Ovary (tissue), 9 donors: ENCODE results near the gene LRRC37A3. TPM values are rescaled to one million over a fixed set of nuclear protein-coding genes. Genes with fewer than 3 reads are reported as not detected.
"Not testable (repeated sequence)": the region's sequence is repeated elsewhere in the genome, so short reads cannot be mapped to it uniquely, and the experiment has no call there.

Experiments
- DNase-seq, 5 donors: peaks; one replicate each; pipeline ENCODE4 v3.0.0-alpha.2; 2019 to 2020
- H3K27ac ChIP-seq, 2 donors: fragments of 200-600 bp; one replicate each; pipeline versions ENCODE4 v1.5.1 to v1.8.0; 2019 to 2022
- H3K27me3 ChIP-seq: fragments of 200-600 bp; one replicate; pipeline ENCODE4 v1.8.0; 2022
- H3K36me3 ChIP-seq: fragments of 200-600 bp; sonication (generic); one replicate; pipeline ENCODE4 v1.5.1; 2019
- H3K4me1 ChIP-seq: one replicate; pipeline ENCODE4 v1.8.1; 2013; ENCODE audit warnings: mild to moderate bottlenecking, moderate library complexity; ENCODE audit not compliant: insufficient read depth
- H3K4me3 ChIP-seq: fragments of 200-600 bp; sonication (generic); one replicate; pipeline ENCODE4 v1.5.1; 2017
- H3K9me3 ChIP-seq, 2 donors: fragments of 200-600 bp in 1 of 2; sonication (generic) in 1 of 2; one replicate each; pipeline versions ENCODE4 v1.5.1 to v1.8.1; 2013 to 2019; ENCODE audit warnings: mild to moderate bottlenecking in 1 of 2, moderate library complexity in 1 of 2
- POLR2A ChIP-seq: fragments of 450-650 bp; IDR thresholded peaks from one replicate; pipeline ENCODE4 v1.6.1; 2017; ENCODE audit warnings: antibody characterized with exemption, mild to moderate bottlenecking, moderate library complexity
- WGBS, 3 donors: extraction: QIAGEN DNeasy Blood & Tissue Kit in 1 of 3; methylation state at CpG; one replicate each; pipeline versions ENCODE4 v1.1.5 to v1.1.7; 2013 to 2017; 5-methylcytosine and 5-hydroxymethylcytosine counted together
- intact Hi-C, 4 donors: fragments of 100-400 bp; cut with DNase I; formaldehyde crosslinking; loops; one replicate each; pipeline versions ENCODE4 v1.11.0 to v1.15.1; 2022 to 2023
- polyA plus RNA-seq, 2 donors: library from polyadenylated mRNA; stranded (reverse); fragments of 200-250 nt in 1 of 2; fragments of 350-450 nt in 1 of 2; fragmentation: Illumina TruSeq in 1 of 2; extraction: RNeasy Lipid Tissue Mini Kit (QIAGEN cat#74804) in 1 of 2; gene quantifications; one replicate each; pipeline ENCODE4 v1.2.3, GENCODE V29; 2013 to 2014
- total RNA-seq, 7 donors: library from RNA; depleted of rRNA in 2 of 7; stranded (reverse); fragments of >200 nt in 2 of 7; fragmentation: NEBNext Ultra II Directional in 3 of 7; extraction: Animal tissue kit (Norgen Biotek cat#: 25700) in 3 of 7; gene quantifications; one replicate each; pipeline versions ENCODE4 v1.1.0 to v1.2.4, GENCODE V29; 2016 to 2023
- donor health status: DM: no; HTN: no; CAD: no; lungs with moderate emphysema.
- donor health status: DM: no; HTN: no; CAD: no.
- donor health status: Bipolar disorder and iron deficiency.
- donor health status: DM: yes; HTN: yes; CAD: no.
- donor health status: DM: no; HTN: no; CAD: no.
- donor health status: DM: yes; HTN: yes; CAD: no.

Gene LRRC37A3
- total and polyA plus RNA-seq, 9 donors, result 2.5 to 23.4 (median 10.8) TPM

DNA sequence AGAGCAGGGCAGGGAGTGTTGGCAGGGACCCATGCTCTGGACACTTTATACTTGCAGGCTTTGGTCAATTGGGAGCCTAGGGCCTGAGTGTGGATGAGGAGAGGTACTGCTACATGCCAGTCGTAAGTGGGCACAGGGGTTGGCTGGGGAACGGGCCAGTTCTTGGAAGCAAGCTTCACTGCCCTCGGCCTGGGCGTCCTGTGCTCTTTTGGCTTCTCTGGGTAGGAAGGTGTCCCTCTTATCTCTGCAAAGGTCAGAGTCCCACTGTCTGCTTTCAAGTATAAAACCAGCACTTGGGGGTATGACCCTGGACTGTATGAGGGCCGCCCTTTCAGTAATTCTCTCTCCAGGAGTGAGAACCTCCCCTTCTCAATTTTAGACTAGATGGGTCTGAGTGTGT lies 80.8 kb downstream of the LRRC37A3 start:
- H3K4me3 ChIP-seq, intact Hi-C loops, H3K4me1 ChIP-seq, H3K27me3 ChIP-seq, H3K36me3 ChIP-seq, DNase-seq, H3K9me3 ChIP-seq, H3K27ac ChIP-seq: not testable (repeated sequence)
- WGBS, 3 donors, result 84 to 89% (median 87%) methylated on average over 5 of the region's 5 CpGs

DNA sequence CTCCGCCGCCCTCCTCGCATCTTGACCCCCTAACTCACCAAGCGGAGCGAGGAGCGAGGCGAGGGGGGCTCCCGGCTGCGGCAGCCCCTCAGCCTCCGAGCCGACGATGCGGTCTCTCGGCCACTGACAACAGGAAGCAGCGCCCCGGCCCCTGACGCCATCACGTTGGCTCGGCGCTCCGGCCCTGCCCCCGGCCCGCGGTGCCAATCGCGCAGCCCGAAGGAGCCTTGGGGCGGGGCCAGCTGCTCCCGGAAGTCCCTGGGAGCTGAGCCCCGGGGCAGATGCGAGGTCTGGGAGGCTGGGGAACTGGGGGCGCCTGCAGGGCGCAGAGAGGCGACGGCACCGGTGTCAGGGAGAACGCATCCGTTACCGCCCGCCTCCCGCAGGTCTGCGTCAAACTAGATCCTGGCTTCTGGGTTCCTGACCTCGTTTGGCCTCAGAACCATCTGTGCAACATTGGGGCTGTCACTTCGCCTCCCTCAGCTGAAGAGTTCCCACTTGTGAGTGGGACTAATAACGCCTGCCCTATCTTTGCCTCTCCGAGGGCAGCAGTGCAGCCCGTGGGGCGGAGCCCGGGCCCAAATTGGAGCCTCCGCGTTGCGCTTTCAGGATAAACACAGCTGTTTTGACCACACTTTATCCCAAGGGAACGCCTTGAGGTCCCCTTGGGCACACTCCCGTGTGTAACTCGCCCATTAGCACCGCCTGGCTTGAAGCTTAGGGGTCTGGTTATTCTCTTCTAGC lies 82.1 kb downstream of the LRRC37A3 start:
- peak; percentile 83 to 93 (median 86) for DNase-seq
- H3K4me1 ChIP-seq, intact Hi-C loops, H3K36me3 ChIP-seq, H3K9me3 ChIP-seq, H3K27me3 ChIP-seq: not testable (repeated sequence)
- WGBS, 3 donors, result 0% methylated on average over 18 to 52 of the region's 56 CpGs
- H3K27ac ChIP-seq, result peak overlapping the region; percentile 85 to 87
- TF ChIP-seq POLR2A, result peak; percentile 85
- peak overlapping the region; percentile 62 for H3K4me3 ChIP-seq

DNA sequence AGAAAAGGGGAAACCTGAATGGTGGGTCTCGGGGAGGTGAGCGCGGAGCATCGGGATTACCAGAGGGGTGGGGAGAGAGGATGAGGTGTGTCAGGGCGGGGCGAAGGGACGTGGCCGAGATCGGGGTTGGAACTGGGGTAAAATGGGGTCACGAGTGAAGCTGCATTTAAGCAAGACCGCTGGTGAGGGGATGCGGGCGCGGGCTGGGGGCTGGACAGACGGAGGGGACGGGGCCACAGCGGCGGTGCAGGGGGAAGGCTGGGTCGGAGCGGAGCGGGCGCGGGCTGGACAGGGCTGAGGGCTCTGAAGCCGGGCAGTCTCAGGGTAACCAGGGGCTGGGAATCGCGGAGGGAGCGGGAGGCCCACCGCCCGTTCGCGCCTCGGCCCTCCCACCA lies 82.7 kb downstream of the LRRC37A3 start:
- DNase-seq, result peak in 2 of 5 donors; percentile 27 to 32
- H3K36me3 ChIP-seq, H3K9me3 ChIP-seq, H3K4me1 ChIP-seq, H3K27me3 ChIP-seq, intact Hi-C loops: not testable (repeated sequence)
- H3K4me3 ChIP-seq, result peak overlapping the region; percentile 62
- H3K27ac ChIP-seq, result peak overlapping the region; percentile 85 to 87
- 0 to 2% (median 1%) methylated on average over 24 to 29 of the region's 32 CpGs for WGBS, 3 donors

DNA sequence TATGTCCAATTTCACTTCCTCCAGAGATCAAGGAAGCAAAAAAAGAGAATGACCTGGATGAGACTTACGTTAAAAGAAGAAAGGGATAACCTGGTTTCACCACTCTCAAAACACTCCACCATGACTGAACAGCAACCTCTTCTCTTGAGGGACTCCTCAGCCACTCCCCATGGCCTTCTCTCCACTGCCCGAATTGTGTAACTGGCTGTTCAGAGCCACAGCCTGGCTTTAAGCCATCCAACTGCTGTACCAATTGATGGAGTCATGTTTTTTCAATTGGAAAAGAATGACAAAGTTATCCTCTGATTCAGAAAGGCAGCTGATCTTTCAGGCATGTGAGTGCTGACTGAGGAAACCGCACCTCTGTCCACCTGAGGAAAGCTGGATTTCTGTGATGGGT lies 85.2 kb downstream of the LRRC37A3 start:
- H3K4me3 ChIP-seq, H3K27me3 ChIP-seq, H3K9me3 ChIP-seq, H3K4me1 ChIP-seq, H3K27ac ChIP-seq, intact Hi-C loops, H3K36me3 ChIP-seq: not testable (repeated sequence)
- 67 to 77% (median 71%) methylated on average over 3 of the region's 3 CpGs for WGBS, 3 donors
- peak in 1 of 5 donors; percentile 36 for DNase-seq

DNA sequence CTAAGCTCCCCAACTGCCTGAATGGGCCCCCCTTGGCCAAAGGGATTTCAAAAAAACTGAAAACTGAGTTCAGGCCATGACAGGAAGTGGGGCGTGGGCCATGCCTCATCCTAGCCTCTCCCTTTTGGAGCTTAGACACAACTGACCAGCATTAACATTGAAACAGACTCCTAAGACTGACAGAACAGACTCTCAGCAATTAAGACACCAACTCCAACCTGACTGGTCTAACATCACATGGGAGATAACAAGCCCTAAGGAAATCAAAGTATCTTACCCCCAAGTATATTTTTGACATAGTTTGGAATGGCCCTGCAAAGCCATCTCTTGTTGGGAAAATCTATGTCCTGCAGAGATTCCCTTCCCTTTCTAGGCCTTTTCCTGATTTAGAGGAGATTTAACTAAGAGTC lies 88.6 kb downstream of the LRRC37A3 start:
- intact Hi-C loops, H3K4me1 ChIP-seq, H3K36me3 ChIP-seq, H3K9me3 ChIP-seq, H3K27me3 ChIP-seq, H3K27ac ChIP-seq, DNase-seq, H3K4me3 ChIP-seq: not testable (repeated sequence)
- WGBS, 3 donors, result 86 to 95% (median 95%) methylated on average over 1 of the region's 1 CpG

DNA sequence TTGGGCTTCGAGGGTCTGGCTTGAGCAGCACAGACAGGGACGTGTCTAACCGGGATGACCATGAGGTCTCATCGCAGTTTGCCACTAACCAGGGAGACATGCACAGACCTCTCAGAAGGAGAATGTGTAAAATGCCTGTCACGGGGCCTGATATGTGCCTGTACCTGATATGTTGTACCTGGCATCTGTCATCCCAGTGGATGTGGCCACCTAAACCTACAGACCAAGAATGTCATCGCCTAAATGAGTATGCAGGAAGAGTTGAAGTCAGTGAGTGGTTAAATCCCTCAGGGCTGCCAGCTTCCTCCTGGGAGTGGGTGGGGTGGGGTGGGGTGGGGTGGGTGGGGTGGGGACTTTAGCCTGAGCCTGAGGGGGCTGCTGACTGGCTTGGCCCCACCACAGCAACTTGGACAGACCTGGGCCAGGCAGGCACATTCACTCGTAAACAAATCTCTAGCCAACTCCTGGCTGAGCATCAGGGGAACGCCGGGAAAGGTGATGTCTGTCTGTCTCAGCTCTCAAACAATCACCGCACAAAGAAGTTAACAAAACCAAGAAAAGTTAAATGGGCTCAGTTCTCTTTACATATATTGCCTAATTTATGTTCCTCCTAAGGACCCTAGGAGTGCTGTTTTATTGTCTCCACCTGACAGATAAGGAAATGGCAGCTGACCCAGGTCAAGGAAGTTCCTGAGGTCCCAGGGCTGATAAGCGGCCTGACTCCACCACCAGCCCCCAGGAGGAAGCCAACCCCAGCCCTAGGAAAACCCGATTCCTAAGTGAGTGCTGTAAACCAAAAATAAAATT lies 89.3 kb downstream of the LRRC37A3 start:
- DNase-seq, H3K27me3 ChIP-seq, H3K4me3 ChIP-seq, H3K9me3 ChIP-seq, H3K36me3 ChIP-seq, H3K4me1 ChIP-seq, intact Hi-C loops, H3K27ac ChIP-seq: not testable (repeated sequence)
- WGBS, 3 donors, result 57 to 80% (median 80%) methylated on average over 6 to 12 of the region's 12 CpGs

DNA sequence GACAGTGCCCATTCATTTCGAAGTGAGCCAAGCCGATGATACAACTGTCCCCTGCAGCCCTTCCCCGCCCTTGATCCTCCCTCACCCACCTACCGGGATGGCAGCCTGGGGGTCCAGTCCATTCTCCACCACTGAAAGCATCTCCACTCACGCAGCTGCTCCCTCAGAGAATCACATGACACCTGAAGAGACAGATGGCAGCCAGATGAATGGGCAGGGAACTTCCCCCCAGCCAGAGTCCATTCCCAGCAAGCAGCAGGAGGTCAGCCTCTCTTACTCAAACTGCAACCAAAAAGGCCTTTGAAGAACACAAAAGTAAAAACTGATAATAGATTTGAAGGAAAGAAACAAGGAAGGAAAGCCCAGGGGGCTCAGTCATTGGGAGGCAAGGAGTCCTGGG lies 90.2 kb downstream of the LRRC37A3 start:
- H3K27ac ChIP-seq, H3K9me3 ChIP-seq, H3K36me3 ChIP-seq, H3K4me3 ChIP-seq, intact Hi-C loops, H3K27me3 ChIP-seq, H3K4me1 ChIP-seq, DNase-seq: not testable (repeated sequence)
- 87 to 93% (median 89%) methylated on average over 5 of the region's 5 CpGs for WGBS, 3 donors

DNA sequence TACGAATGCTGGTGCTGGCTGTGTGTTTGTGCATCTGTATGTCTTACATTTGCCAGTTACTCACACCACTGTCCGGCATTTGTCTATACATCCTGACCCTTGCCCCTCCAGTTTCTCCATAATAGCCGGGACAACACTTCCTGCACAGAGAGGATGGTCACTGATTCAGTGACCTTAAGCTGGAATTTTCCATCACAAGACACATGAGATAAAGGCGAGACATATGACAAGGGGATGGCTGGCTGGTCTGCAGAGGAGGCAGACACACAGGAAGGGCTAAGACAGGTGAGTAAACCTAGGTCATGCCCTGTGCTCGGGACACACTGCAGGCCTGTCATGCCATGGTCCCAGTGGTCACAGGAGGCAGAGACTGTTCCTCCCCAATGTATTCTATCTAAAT lies 100.4 kb downstream of the LRRC37A3 start:
- H3K4me1 ChIP-seq, H3K9me3 ChIP-seq, H3K27ac ChIP-seq, H3K27me3 ChIP-seq, intact Hi-C loops, DNase-seq, H3K4me3 ChIP-seq, H3K36me3 ChIP-seq: not testable (repeated sequence)
- WGBS, 3 donors, result 76 to 92% (median 79%) methylated on average over 5 of the region's 5 CpGs

DNA sequence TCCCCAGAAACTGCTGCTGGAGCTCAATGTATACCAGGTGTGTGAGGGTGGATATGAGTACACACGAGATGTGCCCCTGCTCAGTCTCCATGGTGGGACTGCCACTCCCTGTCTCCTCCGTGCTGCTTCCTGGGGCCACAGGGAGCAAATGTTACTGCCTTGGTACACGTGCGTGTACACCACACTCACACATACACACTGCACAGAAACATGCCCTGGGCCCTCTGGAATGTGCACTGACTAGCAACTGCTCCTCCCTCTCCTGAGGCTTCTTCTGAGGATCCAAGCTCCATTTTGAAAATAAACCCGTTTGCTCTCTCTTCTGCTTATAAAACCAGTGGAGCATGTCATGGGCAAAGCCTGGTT lies 103.5 kb downstream of the LRRC37A3 start:
- H3K36me3 ChIP-seq, intact Hi-C loops, H3K27ac ChIP-seq: not testable (repeated sequence)

DNA sequence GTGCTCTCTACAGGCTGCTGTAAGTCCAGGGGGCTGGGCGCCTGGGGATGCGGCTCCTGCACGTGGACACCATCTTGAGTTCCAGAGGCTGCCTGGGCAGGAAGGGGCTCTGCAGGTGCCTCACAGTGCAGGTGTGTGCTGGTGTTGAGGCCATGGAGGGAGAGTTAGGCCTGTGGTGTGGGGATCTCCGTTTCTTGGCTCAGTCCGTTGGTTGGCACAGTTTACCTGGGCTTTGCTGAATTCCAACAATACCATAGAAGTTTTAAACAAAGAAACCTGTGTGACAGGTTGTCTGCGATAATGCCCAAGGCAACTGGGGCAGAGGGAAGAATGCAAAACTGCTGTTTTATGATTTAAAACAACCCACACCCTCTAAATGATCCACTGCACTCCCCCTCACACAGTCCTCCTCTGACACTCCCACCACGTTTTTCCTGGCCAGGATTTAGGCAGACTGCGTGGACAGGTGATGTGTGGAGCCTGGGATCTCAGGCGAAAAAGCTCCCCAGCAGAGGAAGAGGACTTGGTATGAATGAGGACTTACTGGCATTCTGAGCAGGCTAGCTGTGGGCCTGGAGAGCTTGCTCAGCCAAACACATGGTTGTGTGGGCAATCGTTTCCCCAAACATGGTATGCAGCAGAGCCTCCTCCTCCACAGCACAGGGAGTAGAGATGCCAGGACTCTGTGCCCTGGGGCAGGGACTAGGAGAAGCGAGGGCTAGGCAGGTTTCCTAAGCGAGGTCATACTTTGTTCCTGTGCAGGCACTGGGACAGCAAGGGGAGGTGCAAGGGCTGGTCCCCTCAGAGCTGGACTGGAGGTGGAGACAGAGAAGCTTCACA lies 104.1 kb downstream of the LRRC37A3 start:
- H3K4me1 ChIP-seq, H3K27me3 ChIP-seq, H3K36me3 ChIP-seq, H3K4me3 ChIP-seq, DNase-seq, H3K9me3 ChIP-seq, H3K27ac ChIP-seq, intact Hi-C loops: not testable (repeated sequence)
- 75 to 81% (median 78%) methylated on average over 8 to 12 of the region's 12 CpGs for WGBS, 3 donors

More for the DNA sequence above, 103.5 kb downstream of the LRRC37A3 start:
- not testable (repeated sequence) for H3K27me3 ChIP-seq, H3K4me1 ChIP-seq, DNase-seq, H3K9me3 ChIP-seq, H3K4me3 ChIP-seq
- WGBS, 3 donors, result 82 to 85% (median 82%) methylated on average over 5 of the region's 5 CpGs

DNA sequence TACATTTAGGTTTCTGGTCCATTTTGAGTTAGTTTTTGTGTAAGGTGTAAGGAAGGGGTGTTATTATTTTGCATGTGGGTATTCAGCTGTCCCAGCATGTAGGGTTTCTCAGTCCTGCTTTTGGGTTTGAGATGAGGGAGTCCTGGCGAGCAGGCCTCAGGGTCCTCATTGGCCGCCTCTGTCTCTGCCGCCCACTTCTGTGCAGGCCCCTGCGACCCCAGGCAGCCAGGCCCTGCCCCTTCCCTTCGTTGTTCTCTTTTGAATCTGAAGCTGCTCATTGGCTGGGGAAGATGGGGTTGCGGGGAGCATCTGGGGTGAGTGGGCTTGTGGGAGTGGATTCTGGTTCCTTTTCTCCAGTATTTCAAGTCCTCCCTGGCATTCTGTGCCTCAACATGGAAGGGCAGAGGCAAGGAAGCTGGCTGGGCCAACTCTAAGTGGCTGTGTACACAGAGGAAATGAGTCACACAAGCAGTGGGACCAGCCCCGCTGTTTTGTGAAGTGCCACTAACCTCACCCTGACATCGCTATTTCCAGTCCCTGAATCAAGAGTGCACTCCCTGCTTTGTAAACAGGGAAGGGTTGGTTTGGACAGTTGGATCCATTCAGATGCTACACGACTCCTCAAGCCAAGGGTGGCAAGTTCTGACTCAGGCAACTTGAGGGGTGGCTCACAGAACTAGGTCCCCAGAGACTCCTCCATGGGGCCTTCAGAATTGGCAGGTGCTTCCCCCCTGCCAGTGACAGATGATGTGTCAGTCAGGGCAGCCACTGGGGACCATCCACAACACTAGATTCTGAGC lies 110.9 kb downstream of the LRRC37A3 start:
- H3K4me1 ChIP-seq, result not testable (repeated sequence)

More for the DNA sequence above, 110.9 kb downstream of the LRRC37A3 start:
- H3K9me3 ChIP-seq, H3K27me3 ChIP-seq, H3K4me3 ChIP-seq, DNase-seq, H3K27ac ChIP-seq, H3K36me3 ChIP-seq, intact Hi-C loops: not testable (repeated sequence)
- WGBS, 3 donors, result 80 to 86% (median 80%) methylated on average over 6 to 8 of the region's 9 CpGs
